NCI-H2196 treated with DMSO at 0.1 percent for 48 hours (cell line): Measurements from ENCODE around the gene FAM111A.

Source experiments
- DNase-seq: peaks from one replicate; lab custom pipeline; 2025; ENCODE audit not compliant: unreplicated experiment; lab: John Stamatoyannopoulos, UW

Gene FAM111A

GRCh38 chr11:59199546-59200422 is 57.1 kb downstream of the FAM111A start:
- no peak for DNase-seq

DNA sequence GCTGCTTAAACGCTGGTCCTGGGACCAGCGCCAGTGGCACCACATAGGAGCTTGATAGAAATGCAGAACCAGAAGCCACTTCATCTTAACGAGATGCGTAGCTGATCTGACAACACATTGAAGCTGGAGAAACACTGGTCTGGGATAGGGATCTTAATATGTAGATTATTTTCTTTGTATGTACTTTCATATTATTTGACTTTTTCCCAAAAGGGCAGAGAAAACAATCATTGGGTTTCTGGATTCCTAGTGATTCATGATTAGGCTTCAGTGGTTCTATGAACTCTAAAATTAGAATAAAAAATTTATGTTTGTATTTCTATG is 57.7 kb downstream of the FAM111A start:
- DNase-seq: no peak

DNA sequence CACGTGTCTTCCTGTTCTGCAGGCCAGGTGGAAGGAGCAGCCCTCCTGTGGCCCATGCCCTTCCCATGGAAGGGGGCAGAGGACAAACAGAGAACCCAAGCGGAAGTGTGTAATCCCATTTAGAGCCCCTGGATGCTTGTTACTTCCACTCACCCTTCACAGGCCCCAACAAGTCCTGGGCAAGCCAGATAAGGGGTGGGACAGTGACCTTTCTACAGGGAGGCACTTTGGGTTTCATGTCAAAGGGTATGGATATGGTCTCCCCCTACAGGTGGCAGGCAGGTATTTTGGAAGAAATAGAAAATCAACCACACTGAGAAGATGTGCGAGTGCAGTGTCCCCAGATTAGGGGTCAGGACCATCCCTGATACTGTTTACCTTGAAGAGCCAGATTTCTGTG is 58.7 kb downstream of the FAM111A start:
- DNase-seq: no peak
